Measurements from ENCODE around the gene NAT8L.
"Not testable (repeated sequence)": the region's sequence is repeated elsewhere in the genome, so short reads cannot be mapped to it uniquely, and the experiment has no call there.

Gene NAT8L

GRCh38 chr4:2059046-2059725 lies at the start of gene NAT8L:
NAT8L (plus strand) TSS chr4:2059327; CDS start chr4:2059512, 185 bp downstream.
- DNase-seq = peak; percentile 82

- DNase-seq = peak; percentile 64
Observed at GRCh38 chr4:2009651-2010233, 49.4 kb upstream of the NAT8L start.

- no peak for DNase-seq
Observed at GRCh38 chr4:2011583-2011982, 47.5 kb upstream of the NAT8L start.

GRCh38 chr4:2015008-2015407 lies 44.1 kb upstream of the NAT8L start:
- no peak for DNase-seq

GRCh38 chr4:2021358-2022018 lies 37.6 kb upstream of the NAT8L start:
- not testable (repeated sequence) for DNase-seq

- DNase-seq = no peak
Observed at GRCh38 chr4:2024683-2025082, 34.4 kb upstream of the NAT8L start.

GRCh38 chr4:2025817-2026216 lies 33.3 kb upstream of the NAT8L start:
- DNase-seq = no peak

- not testable (repeated sequence) for DNase-seq
Observed at GRCh38 chr4:2027120-2027519, 32.0 kb upstream of the NAT8L start.

GRCh38 chr4:2031161-2031560 lies 28.0 kb upstream of the NAT8L start:
- DNase-seq = not testable (repeated sequence)

GRCh38 chr4:2036327-2036726 lies 22.8 kb upstream of the NAT8L start:
- no peak for DNase-seq

GRCh38 chr4:2036866-2037265 lies 22.3 kb upstream of the NAT8L start:
- DNase-seq = no peak

- peak; percentile 12 for DNase-seq
Observed at GRCh38 chr4:2040391-2041238, 18.5 kb upstream of the NAT8L start.

GRCh38 chr4:2041239-2042130 lies 17.6 kb upstream of the NAT8L start:
- DNase-seq = peak; percentile 80

- DNase-seq = peak; percentile 34
Observed at GRCh38 chr4:2042204-2042946, 16.8 kb upstream of the NAT8L start.

GRCh38 chr4:2042947-2043395 lies 16.2 kb upstream of the NAT8L start:
- DNase-seq = no peak

- DNase-seq = no peak
Observed at GRCh38 chr4:2043396-2044118, 15.6 kb upstream of the NAT8L start.

GRCh38 chr4:2044119-2044485 lies 15.0 kb upstream of the NAT8L start:
- no peak for DNase-seq

- no peak for DNase-seq
Observed at GRCh38 chr4:2044542-2045517, 14.3 kb upstream of the NAT8L start.

- no peak for DNase-seq
Observed at GRCh38 chr4:2045518-2045951, 13.6 kb upstream of the NAT8L start.

Data from NCI-H69 (cell line).